CD4-positive, alpha-beta T cell treated with Interleukin-1 beta for 1 hour (primary cell): ENCODE data around the gene TNXB.
"Not testable (repeated sequence)": the region's sequence is repeated elsewhere in the genome, so short reads cannot be mapped to it uniquely, and the experiment has no call there.

Source experiments
- DNase-seq, 2 donors: peaks; one replicate each; pipeline ENCODE4 v3.0.0-alpha.2; 2020 to 2022

The TNXB gene

GRCh38 chr6:32109765-32110160 is 625 bp upstream of the TNXB start:
- no peak for DNase-seq

- DNase-seq = no peak
These were observed 418 bp downstream of the TNXB start for GRCh38 chr6:32108727-32109113.

GRCh38 chr6:32108094-32108627 is 977 bp downstream of the TNXB start:
- DNase-seq = no peak

- no peak for DNase-seq
These were observed 1.7 kb downstream of the TNXB start for GRCh38 chr6:32107406-32107805.

GRCh38 chr6:32105433-32105832 is 3.7 kb downstream of the TNXB start:
- DNase-seq = no peak

- no peak for DNase-seq
These were observed 6.9 kb downstream of the TNXB start for GRCh38 chr6:32102255-32102654.

GRCh38 chr6:32100251-32100650 is 8.9 kb downstream of the TNXB start:
- DNase-seq = not testable (repeated sequence)

GRCh38 chr6:32097364-32097763 is 11.8 kb downstream of the TNXB start:
- DNase-seq = no peak

GRCh38 chr6:32096394-32097258 is 12.5 kb downstream of the TNXB start:
- DNase-seq = no peak

GRCh38 chr6:32096087-32096393 is 13.1 kb downstream of the TNXB start:
- no peak for DNase-seq

GRCh38 chr6:32095338-32096086 is 13.6 kb downstream of the TNXB start:
- DNase-seq = no peak

- no peak for DNase-seq
These were observed 16.2 kb downstream of the TNXB start for GRCh38 chr6:32092760-32093497.

- no peak for DNase-seq
These were observed 19.9 kb downstream of the TNXB start for GRCh38 chr6:32089082-32089828.

- DNase-seq = no peak
These were observed 20.6 kb downstream of the TNXB start for GRCh38 chr6:32088487-32089049.

- DNase-seq = peak; percentile 67 to 75
These were observed 21.3 kb downstream of the TNXB start for GRCh38 chr6:32087574-32088486.

GRCh38 chr6:32086661-32087573 is 22.2 kb downstream of the TNXB start:
- DNase-seq = no peak

- DNase-seq = no peak
These were observed 23.2 kb downstream of the TNXB start for GRCh38 chr6:32085759-32086459.

GRCh38 chr6:32084780-32085179 is 24.4 kb downstream of the TNXB start:
- DNase-seq = no peak
